Suprapubic skin (tissue), 4 donors: Measurements from ENCODE around the gene AUTS2. TPM values are rescaled to one million over a fixed set of nuclear protein-coding genes. Genes with fewer than 3 reads are reported as not detected.

Experiments used
- DNase-seq, 2 donors: peaks; one replicate each; pipeline ENCODE4 v3.0.0-alpha.2; 2019; ENCODE audit warnings: low spot score in 2 of 2
- H3K27ac ChIP-seq: fragments of 200-600 bp; sonication (generic); one replicate; pipeline ENCODE4 v1.5.1; 2019
- H3K27me3 ChIP-seq: fragments of 200-600 bp; sonication (generic); one replicate; pipeline ENCODE4 v1.5.1; 2019
- H3K36me3 ChIP-seq: fragments of 200-600 bp; sonication (generic); one replicate; pipeline ENCODE4 v1.5.1; 2019
- H3K4me1 ChIP-seq: fragments of 200-600 bp; sonication (generic); one replicate; pipeline ENCODE4 v1.5.1; 2019
- H3K4me3 ChIP-seq: fragments of 200-600 bp; sonication (generic); one replicate; pipeline ENCODE4 v1.5.1; 2019; ENCODE audit warnings: mild to moderate bottlenecking
- H3K9me3 ChIP-seq: fragments of 200-600 bp; sonication (generic); one replicate; pipeline ENCODE4 v1.5.1; 2019
- CTCF ChIP-seq, 2 donors: fragments of 200-600 bp in 1 of 2; fragments of 450-650 bp in 1 of 2; sonication (generic) in 1 of 2; IDR thresholded peaks; one replicate each; pipeline ENCODE4 v1.5.1; 2016 to 2019; ENCODE audit warnings: antibody characterized with exemption in 2 of 2, mild to moderate bottlenecking in 1 of 2, moderate library complexity in 1 of 2
- EP300 ChIP-seq: sonication (generic); formaldehyde crosslinking; IDR thresholded peaks from one replicate; pipeline ENCODE4 v1.6.1; 2017; ENCODE audit warnings: antibody characterized with exemption
- POLR2A ChIP-seq, 2 donors: fragments of 450-650 bp; IDR thresholded peaks; one replicate each; pipeline ENCODE4 v1.6.1; 2017; ENCODE audit warnings: antibody characterized with exemption in 2 of 2, mild to moderate bottlenecking in 2 of 2, moderate library complexity in 2 of 2
- POLR2AphosphoS5 ChIP-seq, 3 donors: sonication (generic); formaldehyde crosslinking; IDR thresholded peaks; one replicate each; pipeline ENCODE4 v1.6.1; 2017; ENCODE audit warnings: antibody characterized with exemption in 3 of 3
- WGBS: methylation state at CpG from one replicate; pipeline ENCODE4 v1.1.5; 2018; 5-methylcytosine and 5-hydroxymethylcytosine counted together
- total RNA-seq, 4 donors: library from RNA; depleted of rRNA; stranded (reverse); fragments of >200 nt; gene quantifications; one replicate each; pipeline ENCODE4 v1.1.0, GENCODE V29; 2016

AUTS2 gene
- total RNA-seq, 4 donors from 2014 or later, result 31.0 to 102 (median 56.4) TPM

GRCh38 chr7:69738396-69738951 is 140.2 kb downstream of the AUTS2 start:
- H3K27ac ChIP-seq, result no peak overlapping the region
- 47% methylated on average over 4 of the region's 4 CpGs for WGBS
- no peak overlapping the region for H3K4me3 ChIP-seq
- H3K36me3 ChIP-seq, result no peaks in the 10 kb centered on the region
- TF ChIP-seq CTCF (IDR thresholded peaks at IDR 0.05), result no peak
- no peak for TF ChIP-seq EP300
- no peak for TF ChIP-seq POLR2A (IDR thresholded peaks at IDR 0.05)
- TF ChIP-seq POLR2AphosphoS5 (IDR thresholded peaks at IDR 0.05), result no peak
- H3K9me3 ChIP-seq, result no peaks in the 10 kb centered on the region
- H3K4me1 ChIP-seq, result peaks cover 30% of the 10 kb centered on the region
- DNase-seq, result no peak
- no peaks in the 10 kb centered on the region for H3K27me3 ChIP-seq

- Histone ChIP-seq H3K4me3 (no peak overlapping the region), H3K9me3 (no peaks in the 10 kb centered on the region), H3K4me1 (peaks cover 30% of the 10 kb centered on the region), H3K36me3 (no peaks in the 10 kb centered on the region), H3K27ac (no peak overlapping the region), H3K27me3 (no peaks in the 10 kb centered on the region)
- no peak for DNase-seq
- TF ChIP-seq POLR2AphosphoS5 (IDR thresholded peaks at IDR 0.05), result no peak
- no peak for TF ChIP-seq POLR2A (IDR thresholded peaks at IDR 0.05)
- TF ChIP-seq EP300, result no peak
- no peak for TF ChIP-seq CTCF (IDR thresholded peaks at IDR 0.05)
- WGBS, result 70% methylated on average over 1 of the region's 1 CpG
Measured at GRCh38 chr7:69739190-69739589, 140.9 kb downstream of the AUTS2 start.

GRCh38 chr7:69739931-69740431 is 141.7 kb downstream of the AUTS2 start:
- Histone ChIP-seq H3K4me3 (no peak overlapping the region), H3K27ac (no peak overlapping the region), H3K36me3 (no peaks in the 10 kb centered on the region), H3K27me3 (no peaks in the 10 kb centered on the region), H3K9me3 (no peaks in the 10 kb centered on the region), H3K4me1 (peaks cover 30% of the 10 kb centered on the region)
- peak in 1 of 2 donors; percentile 65 for DNase-seq
- no peak for TF ChIP-seq POLR2A (IDR thresholded peaks at IDR 0.05)
- TF ChIP-seq EP300, result no peak
- TF ChIP-seq CTCF (IDR thresholded peaks at IDR 0.05), result no peak
- no peak for TF ChIP-seq POLR2AphosphoS5 (IDR thresholded peaks at IDR 0.05)
- 12% methylated on average over 4 of the region's 4 CpGs for WGBS

GRCh38 chr7:69742237-69742636 is 144.0 kb downstream of the AUTS2 start:
- TF ChIP-seq POLR2AphosphoS5 (IDR thresholded peaks at IDR 0.05) (no peak), POLR2A (IDR thresholded peaks at IDR 0.05) (no peak), CTCF (IDR thresholded peaks at IDR 0.05) (no peak), EP300 (no peak)
- 94% methylated on average over 1 of the region's 1 CpG for WGBS
- DNase-seq, result no peak
- Histone ChIP-seq H3K27me3 (no peaks in the 10 kb centered on the region), H3K4me3 (no peak overlapping the region), H3K4me1 (peaks cover 30% of the 10 kb centered on the region), H3K27ac (no peak overlapping the region), H3K9me3 (no peaks in the 10 kb centered on the region), H3K36me3 (no peaks in the 10 kb centered on the region)

GRCh38 chr7:69743436-69743835 is 145.2 kb downstream of the AUTS2 start:
- Histone ChIP-seq H3K9me3 (no peaks in the 10 kb centered on the region), H3K27ac (no peak overlapping the region), H3K27me3 (no peaks in the 10 kb centered on the region), H3K4me3 (no peak overlapping the region), H3K36me3 (no peaks in the 10 kb centered on the region), H3K4me1 (peaks cover 27% of the 10 kb centered on the region)
- no peak for DNase-seq
- 48% methylated on average over 2 of the region's 2 CpGs for WGBS
- TF ChIP-seq EP300 (no peak), CTCF (IDR thresholded peaks at IDR 0.05) (no peak), POLR2A (IDR thresholded peaks at IDR 0.05) (no peak), POLR2AphosphoS5 (IDR thresholded peaks at IDR 0.05) (no peak)
